SK-N-SH (cell line): ENCODE results near the gene EEFSEC. TPM values are rescaled to one million over a fixed set of nuclear protein-coding genes. Genes with fewer than 3 reads are reported as not detected.

Source experiments
- CTCF ChIA-PET: fragments of 300-600, 350-600 bp; formaldehyde crosslinking; extraction: SDS; loops from one replicate; lab custom pipeline; 2021; lab: Yijun Ruan, JAX
- POLR2A ChIA-PET: fragments of 350-600 bp; sonication (Branson Sonifier 250); formaldehyde crosslinking; extraction: SDS; loops from one replicate; lab custom pipeline; 2020; ENCODE audit warnings: antibody characterized with exemption, inconsistent platforms; lab: Yijun Ruan, JAX
- DNase-seq: peaks from one replicate; pipeline ENCODE4 v3.0.0; 2012
- H2AFZ ChIP-seq: fragments of 200-600 bp; sonication (generic); 2 replicates; pipeline ENCODE4 v1.8.1; 2016; ENCODE audit warnings: antibody characterized with exemption, mild to moderate bottlenecking, low read depth
- H3F3A ChIP-seq: fragments of 200-600 bp; sonication (generic); replicated peaks from 2 replicates; pipeline ENCODE3; 2016; ENCODE audit warnings: antibody characterized with exemption, mild to moderate bottlenecking; ENCODE audit not compliant: insufficient read depth
- H3K27ac ChIP-seq, 2 experiments: fragments of 200-500 bp in 1 of 2; fragments of 200-600 bp in 1 of 2; sonication (Bioruptor generic) in 1 of 2; sonication (generic), shearing (Covaris generic) in 1 of 2; 2 replicates each; pipeline versions ENCODE4 v1.5.1 to v1.6.1; 2014 to 2016; ENCODE audit warnings: low read depth in 2 of 2, inconsistent platforms in 1 of 2, low read length in 1 of 2, mild to moderate bottlenecking in 1 of 2, mixed read lengths in 1 of 2
- H3K27me3 ChIP-seq: fragments of 200-600 bp; sonication (generic), shearing (Covaris generic); 2 replicates; pipeline ENCODE4 v1.6.1; 2016; ENCODE audit warnings: mixed run types; ENCODE audit not compliant: insufficient read depth
- H3K36me3 ChIP-seq, 2 experiments: fragments of 200-500 bp in 1 of 2; fragments of 200-600 bp in 1 of 2; sonication (Bioruptor generic) in 1 of 2; sonication (generic) in 1 of 2; replicated peaks in 1 of 2; 2 replicates each; pipeline versions ENCODE3 to v1.5.1; 2014 to 2016; ENCODE audit warnings: low read length in 1 of 2, mild to moderate bottlenecking in 1 of 2; ENCODE audit not compliant: insufficient read depth in 2 of 2, control insufficient read depth in 1 of 2
- H3K4me1 ChIP-seq, 2 experiments: fragments of 200-500 bp in 1 of 2; fragments of 200-600 bp in 1 of 2; sonication (Bioruptor generic) in 1 of 2; sonication (generic), shearing (Covaris generic) in 1 of 2; 2 replicates each; pipeline versions ENCODE4 v1.5.1 to v1.6.1; 2014 to 2016; ENCODE audit warnings: low read depth in 1 of 2, low read length in 1 of 2, mixed run types in 1 of 2; ENCODE audit not compliant: insufficient read depth in 2 of 2, control insufficient read depth in 1 of 2
- H3K4me2 ChIP-seq: fragments of 200-600 bp; sonication (generic), shearing (Covaris generic); 2 replicates; pipeline ENCODE4 v1.6.1; 2017; ENCODE audit warnings: mixed run types
- H3K4me3 ChIP-seq, 2 experiments: fragments of 200-500 bp in 1 of 2; fragments of 200-600 bp in 1 of 2; sonication (Bioruptor generic) in 1 of 2; sonication (generic), shearing (Covaris generic) in 1 of 2; 2 replicates each; pipeline versions ENCODE4 v1.5.1 to v1.8.1; 2014 to 2016; ENCODE audit warnings: low read depth in 2 of 2, inconsistent platforms in 1 of 2, low read length in 1 of 2, mild to moderate bottlenecking in 1 of 2, mixed read lengths in 1 of 2, moderate library complexity in 1 of 2
- H3K79me2 ChIP-seq: fragments of 200-600 bp; sonication (generic); 2 replicates; pipeline ENCODE4 v1.8.1; 2017; ENCODE audit warnings: mild to moderate bottlenecking; ENCODE audit not compliant: insufficient read depth
- H3K9ac ChIP-seq: fragments of 200-600 bp; sonication (generic); 2 replicates; pipeline ENCODE4 v1.6.1; 2017; ENCODE audit warnings: mixed run types
- H3K9me2 ChIP-seq: fragments of 200-600 bp; sonication (generic); 2 replicates; pipeline ENCODE4 v1.6.1; 2017; ENCODE audit warnings: mixed run types
- H3K9me3 ChIP-seq: fragments of 200-600 bp; sonication (generic); 2 replicates; pipeline ENCODE4 v1.6.1; 2017; ENCODE audit warnings: mixed run types, mild to moderate bottlenecking, moderate library complexity
- H4K20me1 ChIP-seq: fragments of 200-600 bp; sonication (generic); 2 replicates; pipeline ENCODE4 v1.6.1; 2017; ENCODE audit warnings: mild to moderate bottlenecking, mixed run types; ENCODE audit not compliant: insufficient read depth
- FOXJ3 ChIP-seq: sonication (generic); formaldehyde crosslinking; IDR thresholded peaks from 2 replicates; pipeline ENCODE4 v1.5.1; 2020; ENCODE audit warnings: mild to moderate bottlenecking, missing genetic modification reagents
- GABPA ChIP-seq: IDR thresholded peaks from 2 replicates; pipeline ENCODE4 v1.4.0; 2012; ENCODE audit warnings: low read depth, mild to moderate bottlenecking
- POLR2AphosphoS5 ChIP-seq: IDR thresholded peaks from 2 replicates; pipeline ENCODE4 v1.6.1; 2012; ENCODE audit warnings: low read depth, low read length
- WGBS: methylation state at CpG from one replicate; pipeline ENCODE4 v1.1.6; 2017; ENCODE audit warnings: low lambda C conversion rate; 5-methylcytosine and 5-hydroxymethylcytosine counted together
- polyA plus RNA-seq, 3 experiments: library from polyadenylated mRNA; depleted of rRNA; stranded (reverse); fragments of >200 nt; gene quantifications; 2 replicates each; pipeline ENCODE4 v1.2.3, GENCODE V29; 2012
- TF ChIP-seq, protein P1 (sequence below): IDR thresholded peaks from 2 replicates; pipeline ENCODE4 v1.4.0; 2012; ENCODE audit warnings: low read depth
- TF ChIP-seq, protein P2 (sequence below): fragments of 150-350 bp; IDR thresholded peaks from 2 replicates; pipeline ENCODE4 v1.6.1; 2017; ENCODE audit warnings: antibody characterized with exemption, low read length, low read depth, borderline replicate concordance
- TF ChIP-seq, protein P3 (sequence below): fragments of 200-600 bp; sonication (generic); IDR thresholded peaks from 2 replicates; pipeline ENCODE4 v1.6.1; 2017; ENCODE audit warnings: antibody characterized with exemption, mild to moderate bottlenecking, moderate library complexity
- TF ChIP-seq, protein P4 (sequence below): IDR thresholded peaks from 2 replicates; pipeline ENCODE4; 2012

Gene EEFSEC
- polyA plus RNA-seq, 1 of the 3 experiments (the other 2 are of a cell fraction) = 12.4 TPM

DNA sequence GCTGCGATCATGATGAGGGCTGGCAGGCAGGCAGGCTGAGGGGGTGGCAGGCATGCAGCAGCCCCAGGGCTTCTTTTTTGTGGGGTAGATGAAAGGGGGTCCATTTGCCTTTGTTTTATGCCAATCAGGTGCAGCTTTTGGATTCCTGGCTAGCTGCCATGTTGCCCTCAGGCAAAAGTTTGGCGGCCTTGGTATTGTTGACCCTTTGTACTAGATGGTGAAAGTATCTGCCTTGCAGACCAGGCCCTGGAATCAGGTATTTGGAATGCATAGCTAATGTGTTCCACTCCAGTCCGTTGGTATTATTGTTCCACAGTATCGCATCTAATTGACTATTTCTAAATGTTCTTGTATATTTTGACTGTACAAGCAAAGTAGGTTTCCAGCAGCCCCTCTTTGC lies 35.0 kb downstream of the EEFSEC start:
- Histone ChIP-seq H3K4me3 (no peak overlapping the region), H3K4me2 (no peak overlapping the region), H3K9me2 (no peaks in the 10 kb centered on the region), H3K27ac (no peak overlapping the region), H3K27me3 (no peaks in the 10 kb centered on the region), H3K4me1 (peaks cover 0 to 14% of the 10 kb centered on the region in 2 experiments; a peak in 2 of 4 replicates), H3K9me3 (no peaks in the 10 kb centered on the region), H3F3A (no peaks in the 10 kb centered on the region)
- DNase-seq = no peak
- CTCF ChIA-PET = no interaction called here
- POLR2A ChIA-PET = no interaction called here
- TF ChIP-seq POLR2AphosphoS5 (no peak), FOXJ3 (CRISPR knock-in tag) (no peak), GABPA (no peak)
- TF ChIP-seq, protein P1, sequence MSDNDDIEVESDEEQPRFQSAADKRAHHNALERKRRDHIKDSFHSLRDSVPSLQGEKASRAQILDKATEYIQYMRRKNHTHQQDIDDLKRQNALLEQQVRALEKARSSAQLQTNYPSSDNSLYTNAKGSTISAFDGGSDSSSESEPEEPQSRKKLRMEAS = no peak
- TF ChIP-seq, protein P2, sequence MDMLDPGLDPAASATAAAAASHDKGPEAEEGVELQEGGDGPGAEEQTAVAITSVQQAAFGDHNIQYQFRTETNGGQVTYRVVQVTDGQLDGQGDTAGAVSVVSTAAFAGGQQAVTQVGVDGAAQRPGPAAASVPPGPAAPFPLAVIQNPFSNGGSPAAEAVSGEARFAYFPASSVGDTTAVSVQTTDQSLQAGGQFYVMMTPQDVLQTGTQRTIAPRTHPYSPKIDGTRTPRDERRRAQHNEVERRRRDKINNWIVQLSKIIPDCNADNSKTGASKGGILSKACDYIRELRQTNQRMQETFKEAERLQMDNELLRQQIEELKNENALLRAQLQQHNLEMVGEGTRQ = no peak
- TF ChIP-seq, all 33 proteins: peak for 0
- no peaks in the 10 kb centered on the region; the same call in 1 of the 2 replicates for H3K79me2 ChIP-seq
- no peaks in the 10 kb centered on the region for H3K36me3 ChIP-seq
- H4K20me1 ChIP-seq = no peaks in the 10 kb centered on the region
- 80% methylated on average over 4 of the region's 4 CpGs for WGBS
- no peak overlapping the region for H3K9ac ChIP-seq
- H2AFZ ChIP-seq = no peak overlapping the region

DNA sequence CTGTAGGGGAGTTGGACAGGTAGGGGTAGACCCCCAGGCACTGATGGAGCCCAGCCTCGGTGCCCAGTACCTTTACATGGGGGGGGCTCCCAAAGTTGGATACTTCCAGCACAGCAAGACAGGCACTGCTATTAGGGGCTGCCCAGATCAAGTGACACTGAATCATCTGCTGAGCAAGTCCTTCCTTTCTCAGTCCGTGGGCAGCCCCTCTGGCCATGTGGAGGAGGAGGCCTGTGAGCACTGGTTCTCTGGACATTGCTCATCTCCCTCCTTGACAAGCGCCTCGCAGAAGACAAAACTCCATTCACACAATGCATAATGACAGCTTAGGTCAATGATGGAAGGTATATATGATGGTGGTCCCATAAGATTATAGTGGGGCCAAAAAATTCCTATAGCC lies 35.7 kb downstream of the EEFSEC start:
- H3K4me1 ChIP-seq = peaks cover 0 to 20% of the 10 kb centered on the region in 2 experiments; a peak in 2 of 4 replicates
- no peak overlapping the region for H3K4me3 ChIP-seq
- H3K36me3 ChIP-seq = no peaks in the 10 kb centered on the region
- no peaks in the 10 kb centered on the region for H3K9me3 ChIP-seq
- no peak for DNase-seq
- POLR2A ChIA-PET = no interaction called here
- no peaks in the 10 kb centered on the region for H3F3A ChIP-seq
- CTCF ChIA-PET = no interaction called here
- H3K4me2 ChIP-seq = no peak overlapping the region
- H3K79me2 ChIP-seq = no peaks in the 10 kb centered on the region; the same call in 1 of the 2 replicates
- TF ChIP-seq, protein P3, sequence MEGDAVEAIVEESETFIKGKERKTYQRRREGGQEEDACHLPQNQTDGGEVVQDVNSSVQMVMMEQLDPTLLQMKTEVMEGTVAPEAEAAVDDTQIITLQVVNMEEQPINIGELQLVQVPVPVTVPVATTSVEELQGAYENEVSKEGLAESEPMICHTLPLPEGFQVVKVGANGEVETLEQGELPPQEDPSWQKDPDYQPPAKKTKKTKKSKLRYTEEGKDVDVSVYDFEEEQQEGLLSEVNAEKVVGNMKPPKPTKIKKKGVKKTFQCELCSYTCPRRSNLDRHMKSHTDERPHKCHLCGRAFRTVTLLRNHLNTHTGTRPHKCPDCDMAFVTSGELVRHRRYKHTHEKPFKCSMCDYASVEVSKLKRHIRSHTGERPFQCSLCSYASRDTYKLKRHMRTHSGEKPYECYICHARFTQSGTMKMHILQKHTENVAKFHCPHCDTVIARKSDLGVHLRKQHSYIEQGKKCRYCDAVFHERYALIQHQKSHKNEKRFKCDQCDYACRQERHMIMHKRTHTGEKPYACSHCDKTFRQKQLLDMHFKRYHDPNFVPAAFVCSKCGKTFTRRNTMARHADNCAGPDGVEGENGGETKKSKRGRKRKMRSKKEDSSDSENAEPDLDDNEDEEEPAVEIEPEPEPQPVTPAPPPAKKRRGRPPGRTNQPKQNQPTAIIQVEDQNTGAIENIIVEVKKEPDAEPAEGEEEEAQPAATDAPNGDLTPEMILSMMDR = no peak
- TF ChIP-seq, protein P4, sequence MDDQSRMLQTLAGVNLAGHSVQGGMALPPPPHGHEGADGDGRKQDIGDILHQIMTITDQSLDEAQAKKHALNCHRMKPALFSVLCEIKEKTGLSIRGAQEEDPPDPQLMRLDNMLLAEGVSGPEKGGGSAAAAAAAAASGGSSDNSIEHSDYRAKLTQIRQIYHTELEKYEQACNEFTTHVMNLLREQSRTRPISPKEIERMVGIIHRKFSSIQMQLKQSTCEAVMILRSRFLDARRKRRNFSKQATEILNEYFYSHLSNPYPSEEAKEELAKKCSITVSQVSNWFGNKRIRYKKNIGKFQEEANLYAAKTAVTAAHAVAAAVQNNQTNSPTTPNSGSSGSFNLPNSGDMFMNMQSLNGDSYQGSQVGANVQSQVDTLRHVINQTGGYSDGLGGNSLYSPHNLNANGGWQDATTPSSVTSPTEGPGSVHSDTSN = no peak
- H3K27me3 ChIP-seq = no peaks in the 10 kb centered on the region
- no peak overlapping the region for H3K27ac ChIP-seq
- H4K20me1 ChIP-seq = no peaks in the 10 kb centered on the region
- H2AFZ ChIP-seq = no peak overlapping the region
- 95% methylated on average over 2 of the region's 4 CpGs for WGBS
- no peaks in the 10 kb centered on the region for H3K9me2 ChIP-seq
- no peak overlapping the region for H3K9ac ChIP-seq
